CD4-positive, alpha-beta T cell treated with Interleukin-12 subunit alpha and Interleukin-12 subunit beta, for 1 hour (primary cell): Measurements from ENCODE around the gene IRF2BP2.

ENCODE experiments used
- DNase-seq: peaks from one replicate; pipeline ENCODE4 v3.0.0-alpha.2; 2020

The IRF2BP2 gene

DNA sequence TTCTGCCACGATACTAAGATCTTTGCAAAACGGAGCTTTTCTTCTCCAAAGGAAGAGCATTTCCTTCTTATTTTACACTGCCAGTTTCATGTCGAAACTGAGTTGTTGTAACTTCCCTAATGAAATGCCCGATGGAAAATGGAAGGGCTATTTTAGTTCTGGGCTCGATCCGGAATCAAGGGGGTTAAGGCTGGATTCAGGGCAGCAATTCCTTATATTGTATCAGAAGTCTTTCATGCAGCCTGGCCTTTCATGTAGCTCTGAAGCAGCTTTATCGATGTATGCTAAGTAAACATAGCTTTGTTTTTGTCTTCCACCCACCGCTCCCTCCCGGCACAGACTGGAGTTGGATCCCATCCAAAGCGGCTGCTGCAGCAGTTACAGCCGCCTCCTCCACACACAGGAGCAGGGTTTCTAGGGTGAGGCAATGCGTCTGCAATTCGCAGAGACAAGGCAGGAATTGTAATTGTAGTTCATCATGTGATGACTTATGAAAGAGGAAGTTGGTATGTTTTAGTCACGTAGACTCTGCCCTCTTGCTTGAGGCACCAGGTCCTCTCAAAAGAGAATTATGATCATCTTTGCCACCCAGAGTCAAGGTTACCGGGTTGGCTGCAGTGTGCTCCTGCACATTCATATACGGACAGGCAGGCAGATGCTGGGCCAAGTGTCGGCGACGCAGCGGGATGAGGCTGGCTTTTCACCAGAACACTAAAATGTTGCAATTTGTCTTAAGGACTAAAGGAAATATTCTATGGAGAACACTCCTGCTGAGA, 2.6 kb upstream of the IRF2BP2 start:
- DNase-seq: peak; percentile 82

DNA sequence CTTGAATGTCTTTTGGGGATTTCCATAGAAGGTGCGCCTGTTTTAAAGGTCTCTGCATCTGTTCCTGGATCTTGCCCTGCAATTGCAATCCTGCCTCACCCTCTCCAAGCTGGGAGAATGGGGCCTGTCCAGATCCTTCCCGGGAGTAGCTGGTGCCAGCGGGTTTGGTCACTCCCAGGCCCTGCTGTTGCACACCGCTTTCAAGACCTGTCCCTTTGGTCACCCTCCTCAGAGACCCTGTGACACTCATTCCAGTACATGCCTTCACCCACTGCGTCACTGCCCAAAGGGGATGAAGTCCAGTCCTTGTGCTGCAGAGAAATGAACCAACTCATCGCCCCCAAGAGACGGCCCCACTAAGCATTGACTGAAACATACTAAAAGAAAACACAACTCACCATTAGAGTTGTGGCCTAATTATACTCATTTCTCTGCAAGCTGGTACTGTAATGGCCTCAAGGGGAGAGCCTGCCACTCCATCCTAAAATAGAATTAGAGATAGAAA, 1.9 kb upstream of the IRF2BP2 start:
- no peak for DNase-seq

DNA sequence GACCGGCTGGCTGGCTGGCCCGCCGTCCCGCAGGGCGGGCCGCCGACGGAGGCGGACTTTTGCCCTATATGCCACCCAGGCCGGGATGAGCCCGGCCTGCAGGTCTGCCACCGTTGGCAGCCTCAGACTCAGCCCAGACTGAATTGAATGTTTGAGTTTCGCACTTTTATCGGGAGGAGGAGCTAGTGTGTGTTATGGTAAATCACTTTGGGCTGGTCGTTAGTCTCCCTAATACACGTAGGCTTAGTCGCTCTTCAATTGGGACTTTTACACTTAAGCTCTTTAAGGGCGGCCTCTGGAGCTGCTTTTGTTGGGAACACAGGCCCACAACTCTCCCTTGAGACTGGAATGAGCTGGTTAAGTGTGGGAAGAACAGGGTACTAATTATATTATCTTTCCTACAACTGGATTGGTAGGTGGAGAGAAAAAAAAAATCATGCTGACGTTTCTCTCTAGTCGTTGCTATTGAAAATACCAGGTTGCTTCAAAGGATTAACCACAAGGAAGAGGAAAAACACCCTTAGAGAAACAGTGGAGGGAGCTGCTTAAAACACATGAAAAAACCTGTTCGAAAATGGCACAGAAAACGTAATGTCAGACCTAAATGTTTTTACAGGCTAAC, 1.4 kb upstream of the IRF2BP2 start:
- peak; percentile 86 for DNase-seq

DNA sequence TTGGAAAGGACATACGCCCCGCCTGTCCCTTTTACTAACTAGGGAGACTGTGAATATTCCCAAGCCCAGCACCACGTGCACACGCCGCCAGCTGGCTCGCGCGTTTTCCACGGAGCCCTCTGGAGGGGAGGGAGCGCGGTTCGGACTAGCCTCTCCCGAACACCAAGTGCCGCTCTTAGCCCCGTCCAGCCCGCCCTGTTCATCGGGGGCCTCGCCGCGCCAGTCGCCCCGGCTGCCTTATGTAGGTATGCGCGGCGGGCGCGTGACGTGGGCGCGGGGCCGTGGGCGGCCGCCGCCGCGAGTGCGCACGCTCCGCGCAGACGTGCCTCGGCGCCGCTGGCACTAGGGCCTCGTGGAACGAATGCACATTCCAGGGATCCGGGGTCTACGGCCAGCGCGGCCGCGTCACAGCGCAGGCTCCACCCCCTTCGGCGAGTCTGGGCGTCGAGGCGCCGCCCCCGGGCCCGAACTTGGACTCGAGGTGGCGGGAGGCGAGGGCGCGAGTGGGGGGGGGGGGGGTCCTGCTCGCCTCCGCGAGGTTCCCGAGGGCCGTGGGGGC, 767 bp upstream of the IRF2BP2 start:
- peak; percentile 94 for DNase-seq

DNA sequence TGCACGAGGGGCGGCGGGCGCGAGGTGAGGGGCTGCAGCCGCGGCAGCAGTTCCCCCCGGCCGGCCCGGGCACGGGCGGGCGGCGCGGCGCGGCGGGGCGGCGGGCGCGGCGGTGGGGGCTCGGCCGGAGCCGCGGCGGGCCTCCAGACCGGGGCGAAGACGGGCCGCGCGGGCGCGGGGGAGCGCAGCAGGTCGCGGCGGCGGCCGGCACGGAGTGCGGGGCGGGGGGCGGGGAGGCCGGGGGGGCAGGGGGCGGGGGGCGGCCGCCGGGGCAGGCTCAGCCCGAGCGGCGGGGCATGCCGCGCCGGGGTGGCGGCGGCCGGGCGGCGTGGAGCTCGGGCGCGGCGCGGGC, 311 bp downstream of the IRF2BP2 start:
- DNase-seq: no peak

DNA sequence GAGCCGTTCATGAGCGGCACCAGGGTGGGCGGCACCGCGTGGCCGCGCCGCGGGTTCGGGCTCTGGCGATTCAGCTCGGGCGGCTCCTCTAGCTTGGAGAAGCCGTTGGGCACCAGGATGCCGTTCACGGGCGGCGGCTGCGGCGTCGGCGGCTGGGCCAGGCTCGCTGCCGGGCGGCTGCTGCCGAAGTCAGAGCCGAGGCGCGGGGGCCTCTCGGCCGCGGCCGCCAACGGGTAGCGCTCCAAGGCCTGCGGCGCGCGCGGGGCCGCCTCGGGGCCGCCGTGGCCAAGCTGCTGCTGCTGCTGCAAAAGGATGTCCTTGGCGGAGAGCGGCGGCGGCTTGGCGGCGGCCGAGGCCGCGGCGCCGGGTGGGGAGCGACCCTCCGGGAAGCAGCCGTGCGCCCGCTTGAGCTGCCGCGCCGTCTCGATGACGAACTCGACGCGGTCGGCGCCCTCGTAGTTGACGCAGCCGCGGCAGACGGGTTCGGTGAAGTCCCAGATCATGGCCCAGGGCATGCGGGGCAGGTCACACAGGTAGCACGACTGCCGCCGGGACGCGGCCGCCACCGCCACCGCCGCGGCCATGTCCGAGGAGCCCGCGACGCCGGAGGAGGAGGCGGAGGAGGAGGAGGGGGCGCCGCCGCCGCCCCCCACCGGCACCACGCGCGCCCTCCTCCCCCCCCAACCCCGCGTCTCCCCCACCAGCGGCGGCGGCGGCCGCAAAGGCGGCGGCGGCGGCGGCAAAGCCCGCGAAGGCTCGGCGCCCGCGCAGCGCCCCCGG, 877 bp downstream of the IRF2BP2 start:
- peak; percentile 74 for DNase-seq

DNA sequence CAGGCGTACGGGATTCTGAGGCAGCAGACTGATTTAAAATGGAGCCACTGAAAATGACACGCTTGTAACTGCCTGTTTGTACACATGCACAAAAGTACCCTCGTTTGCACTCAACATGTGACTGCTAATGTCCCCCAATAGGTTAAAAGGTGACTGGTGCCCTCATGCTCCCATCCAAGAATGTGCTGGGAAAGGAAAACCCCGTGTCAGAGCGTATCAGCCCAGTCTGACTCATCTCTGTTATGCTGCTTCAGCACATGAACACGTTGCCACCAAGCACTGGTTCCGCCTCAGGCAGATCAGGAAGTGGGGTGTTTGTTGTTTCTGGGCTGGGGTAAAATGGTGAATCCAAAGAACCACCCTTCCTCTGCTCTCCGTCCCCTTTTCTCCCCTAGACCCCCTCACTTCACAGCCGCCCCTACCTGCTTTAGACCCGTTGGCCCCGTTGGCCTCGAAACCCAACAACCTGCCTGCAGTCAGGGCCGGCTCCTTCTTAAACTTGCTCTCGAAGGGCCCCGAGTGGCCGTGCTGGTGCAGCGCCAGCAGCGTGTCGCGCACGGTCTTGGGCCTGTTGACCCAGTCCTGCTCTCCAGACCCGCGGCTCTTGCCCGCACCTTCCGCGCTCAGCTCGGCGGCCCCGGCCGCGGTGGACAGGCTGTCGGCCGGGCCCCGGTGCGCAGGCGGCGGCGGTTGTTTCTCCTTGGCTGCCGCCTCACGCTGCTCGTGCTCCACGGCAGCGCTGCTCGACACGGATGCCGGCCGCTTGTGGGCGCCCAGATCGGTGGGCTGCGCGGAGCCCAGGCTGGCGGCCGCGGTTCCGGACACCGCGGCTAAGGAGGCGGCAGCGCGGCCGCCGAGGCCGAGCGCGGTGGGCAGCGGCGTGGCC, 1.7 kb downstream of the IRF2BP2 start:
- peak; percentile 90 for DNase-seq

DNA sequence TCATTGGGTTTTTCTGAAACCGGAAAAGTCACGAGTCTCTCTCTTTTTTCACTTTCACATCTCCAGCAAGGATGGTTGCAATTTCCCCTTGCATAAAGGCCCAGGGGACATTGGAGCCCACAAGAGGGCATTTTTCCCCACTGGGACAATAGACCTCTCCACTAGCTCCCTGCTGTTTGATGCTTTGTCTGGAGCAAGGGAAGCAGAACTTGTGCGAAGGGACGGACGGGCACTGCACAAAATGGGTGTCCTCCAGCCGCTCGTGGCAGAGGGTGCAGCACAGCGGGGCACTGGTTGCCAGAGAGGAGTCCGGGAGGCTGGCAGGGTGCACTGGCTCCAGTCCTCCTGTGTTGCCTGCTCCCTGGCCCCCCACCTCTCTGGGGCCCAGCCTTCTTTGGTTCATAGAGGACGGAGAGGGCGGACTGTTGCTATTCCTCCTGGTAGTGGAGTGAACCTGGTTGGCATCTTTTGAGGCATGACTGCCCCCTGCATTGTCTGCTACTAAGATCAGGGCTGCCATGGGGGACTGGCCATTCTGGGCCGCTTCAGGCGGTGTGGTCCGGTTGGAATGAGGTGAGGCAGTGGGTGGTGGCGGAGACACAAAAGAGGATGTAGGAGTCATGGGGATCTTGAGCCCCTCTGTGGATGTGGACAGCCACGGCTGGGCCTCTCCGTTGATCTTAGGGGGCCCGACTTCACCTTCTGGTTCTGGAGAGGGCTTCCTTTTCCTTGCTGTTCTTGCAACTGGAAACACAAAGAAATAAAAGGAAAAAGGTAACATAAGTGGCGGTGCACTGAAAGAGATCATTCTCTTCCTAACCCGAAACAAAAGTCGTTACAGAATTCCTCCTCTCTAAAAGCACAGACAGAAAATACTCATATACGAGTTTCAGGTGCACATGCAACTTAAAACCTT, 2.6 kb downstream of the IRF2BP2 start:
- peak; percentile 51 for DNase-seq

DNA sequence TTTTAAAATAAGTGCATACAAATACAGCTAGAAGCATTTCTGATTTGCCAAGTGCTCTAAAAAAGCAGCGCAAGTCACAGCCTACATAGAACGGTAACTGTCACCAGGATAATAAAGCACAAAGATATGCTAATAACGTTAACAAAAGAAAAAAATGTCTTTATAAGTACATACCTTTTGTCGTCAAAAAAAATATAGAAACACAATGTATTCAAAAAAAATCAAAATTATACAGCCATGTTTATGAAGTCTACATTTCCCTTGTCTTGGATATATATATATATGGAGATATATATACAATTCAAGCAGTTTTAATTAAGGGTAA, 3.2 kb downstream of the IRF2BP2 start:
- DNase-seq: no peak

DNA sequence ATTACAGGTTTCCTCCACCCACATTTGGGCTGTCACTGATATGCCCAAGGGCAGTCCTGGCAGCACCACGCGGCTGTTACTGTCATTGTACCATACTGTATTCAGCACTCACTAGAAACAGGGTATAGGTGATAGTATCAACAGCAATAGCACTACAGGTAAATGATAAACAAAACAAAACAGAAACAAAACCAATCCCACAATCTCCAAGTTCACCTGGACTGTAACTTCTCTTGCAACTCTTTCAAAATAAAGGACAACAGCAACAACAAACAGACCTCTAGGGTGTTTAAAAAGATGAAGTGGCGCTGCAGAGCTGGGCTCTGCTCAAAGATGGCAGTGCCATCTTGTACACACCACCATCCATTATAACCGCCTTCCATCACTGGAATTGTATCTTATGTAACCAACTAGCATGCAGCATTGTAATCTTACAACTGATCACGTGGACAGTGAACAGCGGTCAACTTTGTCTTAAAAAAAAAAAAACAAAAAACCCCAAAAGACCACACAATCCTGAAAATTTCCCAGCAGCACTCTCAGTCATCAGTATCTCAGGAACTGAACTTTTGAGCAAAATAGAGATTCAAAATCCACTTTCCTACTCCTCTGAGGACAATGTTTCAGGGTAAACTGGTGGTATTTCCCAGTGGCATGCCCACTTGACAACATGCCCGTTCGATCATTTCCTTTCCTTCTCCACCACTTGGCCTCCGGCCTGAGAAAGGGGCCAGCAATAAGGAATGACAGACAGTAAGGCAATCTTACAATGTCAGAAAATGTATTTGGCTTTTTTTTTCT, 3.8 kb downstream of the IRF2BP2 start:
- peak; percentile 70 for DNase-seq

DNA sequence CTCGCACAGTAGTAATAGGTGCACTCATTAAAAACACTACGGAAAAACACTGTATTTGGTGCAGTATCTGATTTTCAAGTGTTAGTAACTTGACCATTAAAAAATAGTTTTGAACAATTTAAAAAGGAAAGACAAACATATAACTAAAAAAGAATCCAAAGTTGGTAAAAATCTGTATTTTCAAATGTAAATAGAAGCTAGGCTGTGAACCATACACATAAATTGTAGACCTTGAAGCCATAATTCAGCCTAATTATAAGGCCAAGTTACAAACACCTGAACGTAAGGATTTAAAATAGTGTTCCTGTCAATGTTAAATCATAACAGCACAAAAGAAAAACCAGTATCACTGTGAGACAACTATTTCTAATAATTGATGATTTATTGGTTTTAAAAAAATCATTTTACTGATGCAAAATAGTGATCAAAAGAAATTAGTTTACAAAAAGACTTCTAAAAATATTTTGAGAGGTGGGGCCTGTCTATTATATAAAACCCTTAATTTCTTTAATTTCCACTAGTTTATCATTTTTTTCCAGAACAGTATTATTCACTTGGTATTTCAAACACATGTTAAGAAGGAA, 4.5 kb downstream of the IRF2BP2 start:
- DNase-seq: no peak

DNA sequence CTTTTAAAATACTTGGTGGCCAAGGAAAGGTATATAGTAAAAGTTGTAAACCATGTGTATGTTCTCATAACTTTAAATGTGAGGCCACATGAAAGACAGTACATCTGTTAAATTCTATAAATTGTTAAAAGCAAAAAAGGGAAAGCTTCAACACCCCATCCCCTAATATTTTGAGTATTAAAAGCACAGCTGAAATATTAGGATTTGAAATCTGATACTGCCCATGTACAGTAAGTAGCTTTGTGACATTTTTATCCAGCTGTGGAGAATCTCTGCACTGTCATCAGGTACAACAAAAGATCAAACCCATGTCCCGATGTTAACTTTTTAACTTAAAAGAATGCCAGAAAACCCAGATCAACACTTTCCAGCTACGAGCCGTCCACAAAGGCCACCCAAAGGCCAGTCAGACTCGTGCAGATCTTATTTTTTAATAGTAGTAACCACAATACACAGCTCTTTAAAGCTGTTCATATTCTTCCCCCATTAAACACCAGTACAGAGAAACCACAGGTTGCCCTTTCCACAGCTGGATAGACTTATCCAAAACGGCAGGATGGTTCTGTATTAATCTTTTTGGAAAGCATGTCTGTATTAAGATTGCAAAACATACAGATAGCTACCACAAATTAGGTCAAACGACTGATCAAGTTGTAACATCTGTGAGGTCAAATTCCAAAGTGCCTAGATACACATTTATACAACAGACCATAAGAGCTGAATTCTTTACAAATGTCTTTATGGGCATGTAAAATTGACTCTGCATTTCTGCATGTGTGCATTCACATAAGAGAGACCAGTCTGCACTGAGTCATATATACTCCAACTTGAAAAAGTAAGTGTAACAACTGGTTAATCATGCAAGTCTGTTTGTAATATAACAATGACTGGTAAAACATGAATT, 5.2 kb downstream of the IRF2BP2 start:
- DNase-seq: peak; percentile 24

DNA sequence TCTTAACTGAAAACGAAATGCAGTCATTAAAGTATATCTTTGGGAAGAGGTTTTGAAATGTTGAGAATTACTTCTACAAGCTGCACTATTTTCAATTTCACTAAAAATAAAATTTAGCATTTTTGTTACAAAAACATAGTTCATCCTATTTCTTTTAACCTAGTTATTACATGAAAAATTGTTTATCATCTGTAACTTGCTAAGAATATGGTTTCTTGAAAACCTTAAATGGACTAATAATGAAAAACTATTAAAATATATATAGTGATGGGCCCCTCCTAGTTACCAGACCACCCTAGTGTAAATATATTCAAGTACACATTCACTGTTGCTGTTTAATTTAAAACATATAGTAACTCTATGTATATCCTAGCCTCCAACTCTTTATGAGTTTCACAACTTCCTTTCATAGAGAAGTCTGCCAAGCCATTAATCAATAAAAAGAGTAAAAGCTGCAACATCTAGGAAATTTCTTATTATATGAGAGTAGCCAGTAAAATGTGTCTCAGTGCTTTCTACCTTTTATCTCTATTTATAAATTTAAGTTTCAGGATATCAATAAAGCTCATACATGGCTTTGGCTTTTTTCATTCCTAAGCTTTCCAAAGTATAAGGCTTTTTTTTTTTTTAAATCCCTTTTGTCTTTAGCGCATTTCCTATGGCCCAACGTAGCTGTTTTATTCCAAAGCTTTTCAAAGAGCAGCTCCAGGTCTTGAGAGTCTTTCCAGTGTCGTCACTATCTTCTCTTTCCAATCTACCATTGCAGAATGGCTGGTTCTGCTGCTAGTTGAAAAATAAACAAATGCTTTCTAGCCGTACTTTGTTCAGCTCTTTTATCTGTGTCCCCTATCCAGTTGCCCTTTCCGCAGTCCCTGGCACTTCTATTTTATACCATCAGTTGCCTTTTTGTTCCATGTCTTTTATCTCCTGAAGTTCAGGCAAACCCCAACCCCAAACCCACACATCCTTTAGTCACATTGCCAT, 6.5 kb downstream of the IRF2BP2 start:
- DNase-seq: no peak

DNA sequence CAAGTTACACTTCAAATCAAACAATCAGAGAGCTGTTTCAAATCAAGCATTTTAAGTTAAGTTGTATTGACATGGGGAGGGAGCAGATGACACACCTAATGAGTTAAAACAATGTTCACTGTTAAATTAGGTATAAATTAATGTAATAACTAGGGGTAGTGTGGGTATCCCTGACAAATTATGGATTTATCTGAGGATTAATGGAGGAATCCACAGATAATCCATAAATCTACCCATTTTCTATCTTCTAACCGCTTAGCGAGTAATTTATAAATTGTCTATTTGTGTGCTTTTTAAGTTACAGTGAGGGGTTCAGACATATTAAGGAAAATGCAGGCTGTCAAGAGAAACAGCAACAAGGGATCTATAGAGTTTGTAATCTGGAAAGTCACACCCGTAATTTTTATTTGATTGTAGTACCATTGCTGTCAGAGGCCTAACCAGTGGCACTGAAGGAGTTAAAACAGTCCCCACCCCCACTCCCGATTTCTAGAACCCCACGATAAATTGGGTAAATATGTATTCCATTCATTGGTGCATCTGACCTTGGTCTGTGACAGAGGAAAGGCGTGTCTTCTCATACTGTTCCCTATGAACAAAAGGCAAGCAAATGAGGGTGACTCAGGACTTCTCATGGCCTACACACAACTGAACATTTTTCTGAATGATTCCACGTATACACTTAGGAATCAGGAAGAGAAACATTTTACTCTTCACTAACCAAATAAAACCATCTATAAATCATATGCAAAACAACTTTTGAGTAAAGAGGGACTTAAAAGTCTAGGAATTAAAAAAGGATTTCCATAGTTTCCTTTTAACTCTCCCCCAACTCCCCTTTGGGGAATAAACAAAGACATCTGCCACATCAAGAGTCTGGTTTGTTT, 7.4 kb downstream of the IRF2BP2 start:
- peak; percentile 53 for DNase-seq

DNA sequence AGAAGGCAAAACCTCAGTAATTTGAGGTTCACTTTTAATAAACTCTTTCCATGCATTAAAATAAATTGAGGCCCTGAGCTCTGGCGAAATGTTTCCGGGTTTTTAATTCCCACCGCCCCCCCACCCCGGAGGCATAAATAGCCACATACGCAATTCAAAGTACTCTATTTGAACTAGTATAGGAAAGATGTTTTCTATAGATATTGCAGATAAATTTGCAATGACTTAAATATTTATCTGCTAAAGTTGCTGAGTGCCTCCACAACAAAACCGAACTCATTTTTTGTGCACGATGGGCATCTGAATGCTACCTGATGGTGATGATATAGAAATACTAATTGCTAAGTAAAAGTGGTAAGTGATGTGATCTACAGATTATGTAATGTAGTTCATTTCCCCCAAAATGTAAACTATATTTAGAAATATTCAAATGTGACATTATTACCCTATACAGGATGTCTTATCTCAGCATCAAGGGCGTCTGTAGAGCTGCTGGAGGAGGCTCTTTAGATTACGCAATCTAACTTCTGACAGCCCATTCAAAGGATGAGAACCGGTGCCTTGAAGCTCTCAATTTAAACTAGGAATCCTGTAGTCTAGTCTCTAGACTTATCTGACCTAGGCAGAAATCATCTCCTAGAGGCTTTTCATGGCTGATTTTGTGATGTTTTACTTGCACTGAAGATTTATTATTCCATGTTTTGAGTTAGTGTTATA, 8.5 kb downstream of the IRF2BP2 start:
- peak; percentile 74 for DNase-seq
